ENCODE data around the gene DEFB113.
"Not testable (repeated sequence)": the region's sequence is repeated elsewhere in the genome, so short reads cannot be mapped to it uniquely, and the experiment has no call there.

The DEFB113 gene

DNA sequence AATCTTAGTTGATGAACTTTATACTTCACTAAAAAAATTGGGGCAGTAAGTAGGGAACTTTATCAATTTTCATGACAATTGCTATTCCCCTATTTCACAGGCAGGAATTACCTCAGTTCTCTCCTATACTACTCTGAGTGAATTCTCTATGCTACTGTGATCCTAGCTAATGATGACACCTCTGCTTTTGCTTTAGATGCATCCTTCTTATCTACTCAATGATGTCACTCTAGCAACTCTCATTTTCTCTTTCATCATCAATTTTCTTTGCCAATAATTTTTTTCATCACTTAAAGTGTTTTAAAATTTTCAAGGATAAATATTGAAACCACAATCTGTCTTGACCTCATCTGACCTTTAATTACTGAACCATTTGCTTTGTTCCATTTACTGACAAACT, 13.6 kb downstream of the DEFB113 start:
- H3K4me3 Mint-ChIP-seq = no peak overlapping the region

DNA sequence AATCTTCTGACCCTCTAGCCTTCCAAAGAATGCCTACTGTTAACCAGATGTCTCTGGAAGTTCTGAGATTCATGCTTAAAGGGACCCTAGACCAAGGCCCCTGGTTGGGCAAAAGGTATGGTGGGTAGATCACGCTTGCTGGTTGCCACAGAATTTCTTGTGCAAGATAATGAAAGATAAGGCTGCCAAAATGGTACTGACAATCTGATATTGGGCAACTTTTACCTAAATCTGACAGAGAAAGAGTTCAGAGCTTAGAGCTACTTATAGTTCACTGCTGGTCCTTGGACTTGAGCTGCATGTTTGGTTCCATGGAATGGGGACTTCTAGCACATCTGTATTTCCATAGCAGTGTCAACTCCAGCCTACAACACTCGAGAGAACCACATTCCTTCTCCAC, 17.5 kb downstream of the DEFB113 start:
- no peaks in the 10 kb centered on the region for H3K9me3 Mint-ChIP-seq
- H3K36me3 Mint-ChIP-seq = no peaks in the 10 kb centered on the region
- no peak overlapping the region for H3K4me3 Mint-ChIP-seq
- no peak overlapping the region for H3K27ac Mint-ChIP-seq
- DNase-seq (no peak), ATAC-seq (replicated peaks) (no peak)
- H3K27me3 Mint-ChIP-seq = no peaks in the 10 kb centered on the region
- H3K4me1 Mint-ChIP-seq = no peaks in the 10 kb centered on the region

More for the DNA sequence above, 13.6 kb downstream of the DEFB113 start:
- Mint-ChIP-seq H3K36me3 (no peaks in the 10 kb centered on the region), H3K27ac (no peak overlapping the region), H3K4me1 (no peaks in the 10 kb centered on the region), H3K9me3 (peaks cover 0 to 5% of the 10 kb centered on the region in 2 donors), H3K27me3 (no peaks in the 10 kb centered on the region)
- ATAC-seq (replicated peaks) (no peak), DNase-seq (no peak)

DNA sequence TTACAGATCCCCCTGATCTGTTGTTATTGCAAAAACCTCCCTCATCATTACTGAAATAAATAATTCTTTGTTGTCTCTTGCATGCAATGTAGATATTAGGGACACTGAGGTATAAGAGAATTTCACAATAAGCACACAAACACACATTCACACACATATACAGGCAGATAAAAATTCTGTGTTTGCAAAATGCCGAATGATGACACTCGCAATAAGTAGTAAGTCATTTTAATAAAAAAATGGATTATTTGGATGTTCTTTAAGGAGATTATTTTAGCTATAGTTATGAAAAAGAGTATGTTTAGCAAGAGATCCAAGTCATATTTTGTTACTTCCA, 19.0 kb downstream of the DEFB113 start:
- no peak for ATAC-seq (replicated peaks)
- Mint-ChIP-seq H3K36me3 (no peaks in the 10 kb centered on the region), H3K4me3 (no peak overlapping the region), H3K27ac (no peak overlapping the region), H3K27me3 (no peaks in the 10 kb centered on the region), H3K9me3 (no peaks in the 10 kb centered on the region), H3K4me1 (no peaks in the 10 kb centered on the region)
- DNase-seq = no peak

- H3K9me3 Mint-ChIP-seq = peaks cover 2 to 7% of the 10 kb centered on the region in 2 donors
- ATAC-seq (replicated peaks) (no peak), DNase-seq (no peak)
- H3K27ac Mint-ChIP-seq = no peak overlapping the region
- H3K27me3 Mint-ChIP-seq = no peaks in the 10 kb centered on the region
- no peaks in the 10 kb centered on the region for H3K4me1 Mint-ChIP-seq
- H3K36me3 Mint-ChIP-seq = no peaks in the 10 kb centered on the region
- no peak overlapping the region for H3K4me3 Mint-ChIP-seq
These were observed 20.4 kb downstream of the DEFB113 start for GRCh38 chr6:49949062-49949461.

DNA sequence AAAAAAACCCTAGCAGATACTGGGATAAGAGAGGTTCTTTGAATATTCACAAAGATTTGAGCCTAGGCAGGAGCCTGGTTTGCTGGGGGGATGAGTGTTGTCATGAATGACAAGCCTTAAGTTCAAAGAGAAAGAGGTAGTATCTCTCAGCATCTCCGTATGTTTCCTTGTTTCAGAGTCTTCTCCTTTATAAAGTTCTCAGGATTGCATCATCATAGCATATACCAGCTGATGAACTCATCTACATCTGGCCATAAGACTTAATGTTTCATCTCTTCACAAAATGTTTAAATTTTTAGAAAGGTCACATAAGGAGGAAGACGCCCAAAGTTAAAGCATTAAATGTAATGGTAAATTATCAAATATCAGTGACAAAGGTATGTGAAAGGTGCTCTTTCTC, 22.6 kb downstream of the DEFB113 start:
- Mint-ChIP-seq H3K9me3 (peaks cover 2 to 9% of the 10 kb centered on the region in 2 donors), H3K4me3 (no peak overlapping the region), H3K4me1 (no peaks in the 10 kb centered on the region), H3K27ac (no peak overlapping the region), H3K36me3 (no peaks in the 10 kb centered on the region), H3K27me3 (no peaks in the 10 kb centered on the region)
- DNase-seq (no peak), ATAC-seq (replicated peaks) (no peak)

DNA sequence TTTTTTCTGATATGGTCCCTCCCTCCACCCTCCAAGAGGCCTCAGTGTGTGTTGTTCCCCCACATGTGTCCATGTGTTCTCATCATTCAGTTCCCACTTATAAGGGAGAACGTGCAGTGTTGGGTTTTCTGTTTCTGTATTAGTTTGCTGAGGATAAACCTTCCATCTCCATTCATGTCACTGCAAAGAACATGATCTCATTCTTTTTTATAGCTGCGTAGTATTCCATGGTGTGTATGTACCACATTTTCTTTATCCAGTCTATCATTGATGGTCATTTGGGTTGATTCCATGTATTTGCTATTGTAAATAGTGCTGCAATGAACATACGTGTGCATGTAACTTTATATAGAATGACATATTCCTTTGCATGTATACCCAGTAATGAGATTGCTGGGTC, 25.4 kb downstream of the DEFB113 start:
- not testable (repeated sequence) for H3K4me3 Mint-ChIP-seq; H3K36me3 Mint-ChIP-seq; ATAC-seq (replicated peaks); H3K27ac Mint-ChIP-seq; H3K27me3 Mint-ChIP-seq; H3K4me1 Mint-ChIP-seq; H3K9me3 Mint-ChIP-seq; DNase-seq

DNA sequence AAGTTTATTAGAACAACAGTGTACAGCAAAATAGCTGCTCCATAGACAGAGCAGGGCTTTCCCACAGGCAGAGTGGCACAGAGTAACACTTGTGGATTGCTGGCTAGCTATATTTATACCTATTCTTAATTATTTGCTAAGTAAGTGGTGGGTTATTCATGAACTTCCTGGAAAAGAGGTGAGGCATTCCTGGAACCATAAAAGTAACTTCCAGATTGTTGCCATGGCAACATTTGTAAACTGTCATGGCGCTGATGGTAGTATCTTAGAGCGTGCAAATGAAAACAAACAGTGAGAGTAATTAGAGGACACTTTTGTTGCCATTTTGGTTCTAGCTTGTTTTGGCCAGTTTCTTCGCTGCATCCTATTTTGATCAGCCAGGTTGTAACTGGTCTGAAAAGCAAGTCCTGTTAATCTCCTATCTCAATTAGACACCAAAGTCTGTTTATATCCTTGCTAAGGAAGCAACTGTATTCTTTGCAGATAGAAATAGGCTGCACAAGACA, 29.4 kb downstream of the DEFB113 start:
- Mint-ChIP-seq H3K4me1 (no peaks in the 10 kb centered on the region), H3K9me3 (peaks cover 2 to 9% of the 10 kb centered on the region in 2 donors), H3K27ac (no peak overlapping the region), H3K36me3 (no peaks in the 10 kb centered on the region), H3K4me3 (no peak overlapping the region), H3K27me3 (no peaks in the 10 kb centered on the region)
- ATAC-seq (replicated peaks) (no peak), DNase-seq (no peak)

DNA sequence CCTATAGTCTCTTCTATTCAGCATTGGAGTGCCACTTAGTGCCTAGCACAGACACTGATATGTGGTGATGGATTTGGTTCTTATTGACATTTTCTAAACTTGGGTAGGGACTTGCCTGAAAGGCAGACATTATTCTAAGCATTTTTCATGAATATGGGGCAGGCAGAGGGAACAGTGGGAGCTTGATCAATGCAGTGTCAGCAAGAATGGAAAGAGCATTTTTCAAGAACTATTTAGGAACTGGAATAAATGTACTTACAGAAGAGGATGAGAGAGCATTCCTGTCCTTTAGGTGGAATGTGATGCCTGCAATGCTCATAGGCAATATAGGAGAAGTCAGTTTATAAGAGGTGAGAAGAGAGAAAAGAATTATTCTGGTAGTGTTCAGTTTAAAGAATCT, 31.6 kb downstream of the DEFB113 start:
- no peak for ATAC-seq (replicated peaks)

GRCh38 chr6:49937017-49937416, 32.4 kb downstream of the DEFB113 start:
- ATAC-seq (replicated peaks) = no peak
- Mint-ChIP-seq H3K27ac (no peak overlapping the region), H3K4me3 (no peak overlapping the region), H3K27me3 (no peaks in the 10 kb centered on the region), H3K36me3 (no peaks in the 10 kb centered on the region), H3K9me3 (no peaks in the 10 kb centered on the region), H3K4me1 (no peaks in the 10 kb centered on the region)
- DNase-seq = no peak

More for the DNA sequence above, 31.6 kb downstream of the DEFB113 start:
- no peak overlapping the region for H3K27ac Mint-ChIP-seq
- H3K27me3 Mint-ChIP-seq = no peaks in the 10 kb centered on the region
- H3K36me3 Mint-ChIP-seq = no peaks in the 10 kb centered on the region
- H3K9me3 Mint-ChIP-seq = no peaks in the 10 kb centered on the region
- H3K4me1 Mint-ChIP-seq = no peaks in the 10 kb centered on the region
- no peak overlapping the region for H3K4me3 Mint-ChIP-seq
- DNase-seq = no peak

- no peaks in the 10 kb centered on the region for H3K9me3 Mint-ChIP-seq
- no peak for DNase-seq
- H3K27me3 Mint-ChIP-seq = no peaks in the 10 kb centered on the region
- H3K4me3 Mint-ChIP-seq = no peak overlapping the region
- no peak overlapping the region for H3K27ac Mint-ChIP-seq
- no peak for ATAC-seq (replicated peaks)
- H3K36me3 Mint-ChIP-seq = no peaks in the 10 kb centered on the region
- no peaks in the 10 kb centered on the region for H3K4me1 Mint-ChIP-seq
These were observed 34.0 kb downstream of the DEFB113 start for GRCh38 chr6:49935387-49935786.

DNA sequence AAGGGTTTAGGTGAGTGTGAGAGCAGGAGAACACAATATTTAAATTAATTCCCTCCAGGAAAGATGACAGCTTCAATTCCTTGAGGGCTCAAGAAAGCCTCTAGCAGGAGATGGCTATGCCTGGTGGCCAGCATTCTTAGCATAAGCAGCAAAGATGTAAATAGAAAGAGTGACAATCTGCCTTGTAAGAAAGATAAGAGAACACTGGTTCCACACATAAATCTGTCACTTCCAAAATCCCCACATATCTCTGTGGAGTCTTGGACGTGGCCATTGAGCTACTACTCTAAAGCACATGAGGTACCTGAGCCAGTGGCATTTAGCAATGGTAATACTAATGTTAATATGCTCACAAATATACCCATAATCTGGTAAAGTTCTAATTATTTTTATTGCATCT, 34.7 kb downstream of the DEFB113 start:
- Mint-ChIP-seq H3K9me3 (no peaks in the 10 kb centered on the region), H3K27ac (no peak overlapping the region), H3K4me1 (no peaks in the 10 kb centered on the region), H3K36me3 (no peaks in the 10 kb centered on the region), H3K27me3 (no peaks in the 10 kb centered on the region), H3K4me3 (no peak overlapping the region)
- no peak for ATAC-seq (replicated peaks)
- DNase-seq = no peak

- Mint-ChIP-seq H3K9me3 (no peaks in the 10 kb centered on the region), H3K27me3 (no peaks in the 10 kb centered on the region), H3K4me3 (no peak overlapping the region), H3K4me1 (no peaks in the 10 kb centered on the region), H3K27ac (no peak overlapping the region), H3K36me3 (no peaks in the 10 kb centered on the region)
- no peak for ATAC-seq (replicated peaks)
- DNase-seq = no peak
These were observed 35.9 kb downstream of the DEFB113 start for GRCh38 chr6:49933526-49933925.

DNA sequence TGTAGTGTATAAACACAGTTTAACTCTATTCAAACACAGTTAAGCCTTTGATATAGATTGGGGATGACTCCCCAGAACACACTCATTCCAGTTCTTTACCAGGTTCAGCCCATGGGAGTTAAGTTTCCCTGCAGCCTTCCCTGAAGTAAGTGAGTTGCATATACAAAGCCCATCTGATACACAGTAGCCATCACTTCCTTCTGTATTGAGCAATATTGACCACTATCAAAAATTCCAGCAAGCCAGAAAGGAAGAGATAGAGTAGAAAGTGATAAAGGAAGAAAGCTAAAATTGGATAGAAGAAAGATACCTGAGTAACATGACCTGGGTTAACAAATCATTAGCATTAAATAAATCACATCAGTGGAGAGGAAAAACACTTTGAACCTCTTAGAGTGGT, 40.1 kb downstream of the DEFB113 start:
- Mint-ChIP-seq H3K4me1 (no peaks in the 10 kb centered on the region), H3K27me3 (no peaks in the 10 kb centered on the region), H3K9me3 (no peaks in the 10 kb centered on the region), H3K27ac (no peak overlapping the region), H3K36me3 (no peaks in the 10 kb centered on the region), H3K4me3 (no peak overlapping the region)
- DNase-seq (no peak), ATAC-seq (replicated peaks) (no peak)

- H3K27ac Mint-ChIP-seq = no peak overlapping the region
- DNase-seq = no peak
- no peak overlapping the region for H3K4me3 Mint-ChIP-seq
- H3K9me3 Mint-ChIP-seq = no peaks in the 10 kb centered on the region
- no peaks in the 10 kb centered on the region for H3K36me3 Mint-ChIP-seq
- ATAC-seq (replicated peaks) = no peak
- H3K4me1 Mint-ChIP-seq = no peaks in the 10 kb centered on the region
- no peaks in the 10 kb centered on the region for H3K27me3 Mint-ChIP-seq
These were observed 45.6 kb downstream of the DEFB113 start for GRCh38 chr6:49923826-49924225.

- ATAC-seq (replicated peaks) (no peak), DNase-seq (no peak)
- no peak overlapping the region for H3K27ac Mint-ChIP-seq
- no peaks in the 10 kb centered on the region for H3K36me3 Mint-ChIP-seq
- H3K9me3 Mint-ChIP-seq = no peaks in the 10 kb centered on the region
- no peaks in the 10 kb centered on the region for H3K27me3 Mint-ChIP-seq
- H3K4me1 Mint-ChIP-seq = no peaks in the 10 kb centered on the region
- no peak overlapping the region for H3K4me3 Mint-ChIP-seq
These were observed 49.3 kb downstream of the DEFB113 start for GRCh38 chr6:49919935-49920644.

DNA sequence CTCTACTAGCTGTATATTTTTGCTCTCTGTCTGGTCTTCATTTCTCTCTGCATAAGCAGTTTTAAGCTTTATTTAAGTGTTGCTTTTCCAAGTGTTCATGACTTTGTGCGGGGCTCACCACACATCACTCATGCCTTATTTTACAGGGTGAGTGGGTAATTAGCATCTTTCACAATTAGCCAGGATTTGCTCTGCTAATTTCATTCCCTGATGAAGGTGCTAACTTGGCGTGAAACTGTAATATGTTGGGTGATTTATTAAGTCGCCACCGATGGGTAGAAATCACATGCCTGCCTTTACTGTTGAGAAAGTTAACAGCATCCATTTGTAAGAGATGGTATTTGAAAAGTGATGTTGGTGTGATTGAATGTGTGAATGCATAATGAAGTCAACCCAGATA, 50.2 kb downstream of the DEFB113 start:
- no peaks in the 10 kb centered on the region for H3K27me3 Mint-ChIP-seq
- no peaks in the 10 kb centered on the region for H3K4me1 Mint-ChIP-seq
- no peak for DNase-seq
- no peaks in the 10 kb centered on the region for H3K36me3 Mint-ChIP-seq
- no peak overlapping the region for H3K4me3 Mint-ChIP-seq
- H3K27ac Mint-ChIP-seq = no peak overlapping the region
- no peak for ATAC-seq (replicated peaks)
- no peaks in the 10 kb centered on the region for H3K9me3 Mint-ChIP-seq
